Left renal pelvis (tissue), 4 donors: ENCODE results near the gene SMIM23. TPM values are rescaled to one million over a fixed set of nuclear protein-coding genes. Genes with fewer than 3 reads are reported as not detected.

Experiments
- DNase-seq, 4 donors: peaks; one replicate each; pipeline ENCODE4 v3.0.0-alpha.2; 2013; ENCODE audit warnings: low read depth in 4 of 4, low spot score in 3 of 4
- polyA plus RNA-seq, 4 donors: library from polyadenylated mRNA; unstranded; fragments of 120-200 nt; gene quantifications; one replicate each; pipeline ENCODE4 v1.2.1, GENCODE V29; 2013; ENCODE audit not compliant: insufficient read length in 4 of 4

SMIM23 gene
- polyA plus RNA-seq, result not detected

DNA sequence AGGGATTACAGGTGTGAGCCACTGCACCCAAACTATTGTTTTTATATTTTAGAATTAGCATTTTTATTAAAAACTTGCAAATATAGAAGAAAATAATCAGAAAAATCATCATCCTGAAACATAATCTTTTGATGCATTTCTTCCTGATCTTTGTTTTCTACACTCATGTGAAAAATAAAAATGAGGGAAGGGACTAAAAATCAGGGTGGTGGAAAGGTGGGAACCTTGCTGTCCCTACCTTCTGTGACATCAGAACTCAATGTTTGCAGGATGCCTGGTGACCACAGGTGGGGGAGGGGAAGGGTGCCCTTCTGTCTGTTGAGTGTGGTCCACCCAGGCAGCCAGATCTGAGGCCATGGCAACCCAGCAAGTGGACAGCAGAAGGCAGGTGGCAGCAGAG is at the start of gene SMIM23:
TSS of gene SMIM23 (plus strand) at position 301 of the 400 bp plus-strand sequence. CDS start at position 356, 55 bp downstream.
- DNase-seq, result no peak

GRCh38 chr5:171736976-171737891 is 48.4 kb upstream of the SMIM23 start:
- no peak for DNase-seq

GRCh38 chr5:171738501-171738900 is 47.1 kb upstream of the SMIM23 start:
- DNase-seq, result no peak

GRCh38 chr5:171739271-171739670 is 46.3 kb upstream of the SMIM23 start:
- DNase-seq, result no peak

GRCh38 chr5:171743436-171744076 is 42.1 kb upstream of the SMIM23 start:
- DNase-seq, result no peak

GRCh38 chr5:171744264-171744663 is 41.4 kb upstream of the SMIM23 start:
- DNase-seq, result no peak

DNA sequence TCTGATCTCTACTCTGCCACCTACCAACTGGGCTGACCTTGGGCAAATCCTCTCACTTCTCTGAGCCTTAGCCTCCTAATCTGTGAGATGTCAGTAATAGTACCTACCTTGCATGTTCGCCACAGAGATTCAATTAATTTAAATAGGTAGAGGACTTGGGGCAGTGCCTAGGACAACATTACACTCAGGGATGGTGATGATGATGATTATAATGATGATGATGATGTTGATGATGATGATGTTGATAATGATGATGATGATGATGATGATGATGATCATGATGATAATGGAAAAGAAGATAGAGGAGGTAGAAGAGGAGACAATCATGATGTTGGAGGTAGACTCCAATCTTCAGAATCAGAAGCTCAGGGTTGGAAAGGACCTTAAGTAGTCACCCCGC is 40.7 kb upstream of the SMIM23 start:
- DNase-seq, result no peak

DNA sequence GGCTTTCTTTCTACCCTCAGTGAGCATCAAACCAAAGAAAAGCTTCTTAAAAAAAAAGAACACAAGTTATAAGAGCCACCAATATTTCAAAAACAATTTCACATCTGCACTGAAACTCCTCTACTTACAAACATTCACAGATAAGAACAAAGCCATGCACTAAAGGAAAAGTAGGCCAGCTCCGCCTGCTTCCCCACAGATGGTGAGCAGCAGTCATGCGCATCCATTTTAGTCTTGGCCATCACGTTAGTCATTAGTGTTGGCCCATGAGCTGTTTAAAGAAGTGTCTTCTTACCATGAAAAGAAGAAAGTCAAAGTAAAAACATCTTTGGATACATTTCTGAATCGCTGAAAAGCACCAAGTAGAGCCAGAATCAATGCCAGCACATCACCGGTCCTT is 40.0 kb upstream of the SMIM23 start:
- DNase-seq, result no peak

GRCh38 chr5:171747061-171747859 is 38.4 kb upstream of the SMIM23 start:
- no peak for DNase-seq

DNA sequence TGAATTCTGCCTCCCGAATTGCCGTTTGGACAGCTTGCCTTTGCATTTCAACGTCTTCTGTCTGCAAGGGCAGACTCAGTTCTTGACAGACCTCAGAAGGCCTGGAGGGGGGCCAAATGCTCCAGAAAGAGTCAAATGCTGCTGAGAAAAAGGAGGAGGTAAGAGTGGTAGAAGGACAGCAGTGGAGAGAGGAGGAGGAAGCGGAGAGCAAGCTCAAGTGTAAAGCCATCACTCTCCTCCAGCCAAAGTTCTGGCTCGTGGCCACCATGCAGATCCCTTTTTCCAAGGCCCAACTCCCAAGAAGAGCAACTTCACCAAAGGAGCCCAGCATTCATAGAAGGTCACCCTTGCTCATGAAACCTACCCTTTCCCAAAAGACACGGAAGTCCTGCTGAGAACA is 36.9 kb upstream of the SMIM23 start:
- no peak for DNase-seq

DNA sequence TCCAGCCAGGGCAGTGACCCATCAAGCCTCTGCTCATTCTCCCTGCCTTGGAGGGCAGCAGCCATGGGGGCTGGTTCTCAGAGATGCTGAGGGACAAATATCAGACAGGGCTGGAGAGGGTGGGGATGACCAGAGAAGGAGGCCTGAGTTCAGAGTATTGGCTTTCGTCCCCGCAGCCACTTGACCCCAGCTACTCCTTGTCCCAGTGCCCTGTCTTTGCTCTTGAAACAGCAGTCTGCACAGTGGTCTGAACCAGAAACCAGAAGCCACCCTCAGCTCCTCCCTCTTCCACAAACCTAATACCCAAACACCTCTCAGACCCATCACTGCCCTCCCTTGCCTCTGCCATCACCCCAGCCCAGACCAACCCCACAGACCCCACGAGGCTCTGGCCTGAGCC is 36.3 kb upstream of the SMIM23 start:
- DNase-seq, result no peak

DNA sequence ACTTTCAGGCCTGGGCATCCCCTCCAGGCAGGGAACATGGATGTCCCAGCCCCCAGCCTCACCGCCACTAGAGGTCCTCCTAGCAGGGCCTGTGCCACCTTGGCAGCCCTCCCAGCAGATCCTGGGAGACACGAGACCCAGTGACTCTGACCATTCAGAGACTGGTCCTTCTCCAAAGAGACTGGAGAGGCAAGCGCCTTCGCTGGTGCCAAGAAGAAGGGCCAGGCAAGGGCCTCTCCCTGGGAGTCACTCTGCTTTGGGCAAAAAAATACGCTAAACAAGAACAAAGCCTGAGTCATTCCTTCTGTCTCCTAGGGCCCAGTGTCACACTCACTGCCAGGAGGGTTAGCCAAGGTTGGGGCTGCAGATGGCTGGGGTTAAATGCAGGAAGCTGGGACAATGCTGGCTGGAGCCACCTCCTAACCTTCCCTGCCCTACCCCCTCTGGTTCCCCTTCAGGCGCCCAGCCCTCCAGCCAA is 35.3 kb upstream of the SMIM23 start:
- no peak for DNase-seq

DNA sequence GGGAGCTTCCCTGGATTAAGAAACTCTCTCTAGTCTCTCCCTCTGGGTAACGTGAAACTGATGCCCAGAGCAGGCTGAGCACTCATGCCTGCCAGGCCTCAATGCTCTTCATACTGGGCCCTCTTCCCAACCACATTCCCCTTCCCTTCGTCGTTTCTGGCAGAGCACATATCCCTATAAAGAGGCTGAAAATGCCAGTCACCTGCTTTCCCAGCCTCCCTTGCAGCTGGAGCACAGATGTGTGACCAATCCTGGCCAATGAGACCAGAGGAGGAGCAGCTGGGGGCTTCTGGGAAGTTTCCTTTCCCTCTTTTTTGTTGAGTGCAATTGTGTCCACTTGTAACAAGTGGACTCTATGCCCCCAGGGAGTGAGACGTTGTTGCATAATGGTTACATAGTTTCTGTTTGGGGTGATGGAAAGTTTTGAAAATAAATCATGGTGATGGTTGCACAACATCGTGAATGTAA is 30.2 kb upstream of the SMIM23 start:
- no peak for DNase-seq

- no peak for DNase-seq
Measured at GRCh38 chr5:171757853-171758535, 27.6 kb upstream of the SMIM23 start.

DNA sequence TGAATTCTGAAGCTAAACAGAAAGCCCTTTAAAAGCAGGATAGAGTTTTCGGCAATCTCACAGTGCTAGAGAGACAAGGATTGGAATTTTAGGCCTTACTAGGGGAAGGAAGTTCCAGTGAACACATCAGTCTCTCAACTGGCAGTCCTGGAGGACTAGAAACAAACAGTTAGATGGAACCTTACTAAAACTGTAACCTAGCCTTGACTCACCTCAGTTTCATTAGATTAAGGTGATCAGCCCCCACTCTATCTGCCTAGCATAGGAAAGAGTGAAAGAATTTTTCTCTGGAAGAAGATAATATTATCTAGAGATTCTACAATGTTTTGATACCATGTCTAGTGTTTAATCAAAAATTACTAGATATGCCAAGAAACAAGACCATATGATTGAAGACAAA is 25.8 kb upstream of the SMIM23 start:
- no peak for DNase-seq

GRCh38 chr5:171762021-171762608 is 23.5 kb upstream of the SMIM23 start:
- DNase-seq, result no peak

GRCh38 chr5:171762903-171763302 is 22.7 kb upstream of the SMIM23 start:
- DNase-seq, result no peak

DNA sequence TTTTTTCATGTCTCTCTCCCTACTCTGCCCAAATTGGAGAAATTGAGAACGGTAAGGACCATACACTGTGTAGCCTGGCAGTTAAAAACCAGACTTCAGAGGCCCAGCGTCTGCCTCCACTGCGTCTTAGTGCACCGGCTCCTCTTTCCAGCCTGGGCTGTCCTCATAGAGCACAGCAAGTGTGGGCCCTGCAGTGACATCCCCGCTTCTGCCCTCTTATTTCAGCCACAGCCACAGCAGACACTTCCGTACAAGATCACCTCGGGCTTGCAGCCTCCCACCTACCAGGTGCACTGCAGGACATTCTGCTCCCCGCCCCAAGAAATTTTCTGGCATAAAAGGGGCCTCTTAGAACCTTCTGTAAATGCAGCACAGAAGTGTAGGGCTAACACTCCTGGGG is 21.4 kb upstream of the SMIM23 start:
- no peak for DNase-seq

DNA sequence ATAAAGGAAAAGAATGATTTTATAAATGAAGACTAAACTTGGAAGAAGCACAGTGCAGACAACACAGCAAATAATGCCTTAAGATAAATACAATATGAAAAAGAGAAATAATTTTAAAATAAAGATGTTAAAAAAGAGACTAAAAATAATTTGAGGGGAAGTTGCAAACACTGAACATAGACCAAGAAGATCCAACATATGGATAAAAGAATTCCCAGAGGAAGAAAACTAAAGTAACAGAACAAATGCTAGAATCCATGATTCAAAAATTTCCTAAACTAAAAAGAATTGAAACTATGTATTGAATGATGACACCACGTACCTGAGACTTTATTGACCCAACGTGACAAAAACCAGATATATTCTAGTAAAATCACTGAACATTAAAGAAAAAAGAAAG is 18.7 kb upstream of the SMIM23 start:
- no peak for DNase-seq

GRCh38 chr5:171770153-171770552 is 15.5 kb upstream of the SMIM23 start:
- no peak for DNase-seq
